Neural cell (in vitro differentiated cells): ENCODE results near the gene ADGRB2. TPM values are rescaled to one million over a fixed set of nuclear protein-coding genes. Genes with fewer than 3 reads are reported as not detected.

ENCODE experiments used
- H2AFZ ChIP-seq: fragments of 200-600, 300-800 bp; sonication (generic), shearing (Covaris generic); 2 replicates; pipeline ENCODE4 v1.6.0; 2014; ENCODE audit warnings: low read depth, mild to moderate bottlenecking, antibody characterized with exemption, low read length, moderate library complexity
- H3F3A ChIP-seq: fragments of 200-600 bp; shearing (Covaris generic); 2 replicates; pipeline ENCODE4 v1.6.1; 2016; ENCODE audit warnings: mild to moderate bottlenecking, moderate library complexity, mixed read lengths, antibody characterized with exemption, low read length; ENCODE audit not compliant: insufficient read depth, poor library complexity, severe bottlenecking
- H3K27ac ChIP-seq: fragments of 200-600, 300-800 bp; sonication (generic), shearing (Covaris generic); 2 replicates; pipeline ENCODE4 v1.5.1; 2014; ENCODE audit warnings: mild to moderate bottlenecking, low read length, moderate library complexity
- H3K27me3 ChIP-seq: fragments of 300-800, 200-600 bp; sonication (generic), shearing (Covaris generic); 2 replicates; pipeline ENCODE4 v1.6.0; 2014; ENCODE audit warnings: mild to moderate bottlenecking, low read depth, low read length, moderate library complexity; ENCODE audit not compliant: insufficient read depth
- H3K36me3 ChIP-seq: fragments of 300-800, 200-600 bp; sonication (generic), shearing (Covaris generic); 2 replicates; pipeline ENCODE4 v1.5.1; 2014; ENCODE audit warnings: mild to moderate bottlenecking, antibody characterized with exemption, low read length, moderate library complexity; ENCODE audit not compliant: insufficient read depth
- H3K4me2 ChIP-seq: fragments of 300-800, 200-600 bp; sonication (generic), shearing (Covaris generic); 2 replicates; pipeline ENCODE4 v1.6.0; 2014; ENCODE audit warnings: mild to moderate bottlenecking, low read length
- H3K4me3 ChIP-seq: fragments of 300-800, 200-600 bp; sonication (generic), shearing (Covaris generic); 2 replicates; pipeline ENCODE4 v1.5.1; 2014; ENCODE audit warnings: mild to moderate bottlenecking, low read length, moderate library complexity
- H3K79me2 ChIP-seq: fragments of 200-600 bp; shearing (Covaris generic); replicated peaks from 2 replicates; pipeline ENCODE4 v1.6.0; 2014; ENCODE audit warnings: mild to moderate bottlenecking, low read length, moderate library complexity; ENCODE audit not compliant: insufficient read depth
- H3K9ac ChIP-seq: fragments of 300-800, 200-600 bp; sonication (generic), shearing (Covaris generic); 2 replicates; pipeline ENCODE4 v1.6.1; 2016; ENCODE audit warnings: mild to moderate bottlenecking, low read length, mixed read lengths
- H3K9me2 ChIP-seq: fragments of 200-600 bp; shearing (Covaris generic); 2 replicates; pipeline ENCODE4 v1.6.1; 2016; ENCODE audit warnings: mild to moderate bottlenecking, low read length, mixed read lengths; ENCODE audit not compliant: insufficient read depth
- H3K9me3 ChIP-seq: fragments of 200-600, 300-800 bp; sonication (generic), shearing (Covaris generic); 2 replicates; pipeline ENCODE4 v1.6.1; 2016; ENCODE audit warnings: mild to moderate bottlenecking, mixed run types, low read length, moderate library complexity, mixed read lengths
- H4K20me1 ChIP-seq: fragments of 200-600 bp; shearing (Covaris generic); 2 replicates; pipeline ENCODE4 v1.6.1; 2016; ENCODE audit warnings: mild to moderate bottlenecking, mixed run types; ENCODE audit not compliant: insufficient read depth
- CTCF ChIP-seq: fragments of 450-650 bp; IDR thresholded peaks from 2 replicates; pipeline ENCODE4 v1.5.1; 2014; ENCODE audit warnings: antibody characterized with exemption, mild to moderate bottlenecking, moderate library complexity; ENCODE audit not compliant: poor library complexity, severe bottlenecking
- EZH2 ChIP-seq: fragments of 200-600, 300-800 bp; shearing (Covaris generic), sonication (generic); IDR thresholded peaks from 2 replicates; pipeline ENCODE4 v1.6.1; 2014; ENCODE audit warnings: antibody characterized with exemption, low read length, borderline replicate concordance, mild to moderate bottlenecking; ENCODE audit not compliant: insufficient read depth, poor library complexity, severe bottlenecking
- RAD21 ChIP-seq: fragments of 450-650 bp; conservative IDR thresholded peaks from 2 replicates; pipeline ENCODE4 v1.6.1; 2014; ENCODE audit warnings: antibody characterized with exemption, mild to moderate bottlenecking, moderate library complexity
- SMC3 ChIP-seq: fragments of 450-650 bp; conservative IDR thresholded peaks from 2 replicates; pipeline ENCODE4 v1.6.1; 2014; ENCODE audit warnings: antibody characterized with exemption, mild to moderate bottlenecking, moderate library complexity; ENCODE audit not compliant: poor library complexity
- TAF1 ChIP-seq: IDR thresholded peaks from 2 replicates; pipeline ENCODE4 v1.6.1; 2012; ENCODE audit warnings: low read depth
- polyA plus RNA-seq: library from polyadenylated mRNA; depleted of rRNA; stranded (reverse); fragments of >200 nt; gene quantifications from 2 replicates; pipeline ENCODE4 v1.2.3, GENCODE V29; 2014
- TF ChIP-seq, protein P1 (sequence below): IDR thresholded peaks from 2 replicates; pipeline ENCODE4 v1.6.1; 2012; ENCODE audit warnings: borderline replicate concordance

ADGRB2 gene
- polyA plus RNA-seq, 1 donor from 2014 or later, result 45.0 TPM

GRCh38 chr1:31759298-31760023 is 4.7 kb downstream of the ADGRB2 start:
- H2AFZ ChIP-seq, result no peak overlapping the region
- H3K4me3 ChIP-seq, result peak overlapping the region; percentile 90
- H3K27ac ChIP-seq, result peak overlapping the region; percentile 82
- H3K4me2 ChIP-seq, result peak overlapping the region; percentile 94
- H3K36me3 ChIP-seq, result no peaks in the 10 kb centered on the region
- H3F3A ChIP-seq, result no peaks in the 10 kb centered on the region
- peaks cover 4% of the 10 kb centered on the region for H4K20me1 ChIP-seq
- peaks cover 25% of the 10 kb centered on the region for H3K79me2 ChIP-seq
- no peaks in the 10 kb centered on the region for H3K9me3 ChIP-seq
- H3K9me2 ChIP-seq, result no peaks in the 10 kb centered on the region
- peak; percentile 40 for TF ChIP-seq CTCF
- no peak for TF ChIP-seq SMC3
- TF ChIP-seq TAF1, result peak; percentile 1
- H3K9ac ChIP-seq, result peak overlapping the region; percentile 84
- no peaks in the 10 kb centered on the region for H3K27me3 ChIP-seq

GRCh38 chr1:31758823-31759222 is 5.3 kb downstream of the ADGRB2 start:
- Histone ChIP-seq H3K9ac (peak overlapping the region; percentile 84), H3K4me2 (peak overlapping the region; percentile 48), H3F3A (no peaks in the 10 kb centered on the region), H3K27ac (peak overlapping the region; percentile 82), H3K27me3 (no peaks in the 10 kb centered on the region), H3K9me3 (no peaks in the 10 kb centered on the region), H3K79me2 (peaks cover 25% of the 10 kb centered on the region), H3K4me3 (peak overlapping the region; percentile 90), H3K36me3 (no peaks in the 10 kb centered on the region), H3K9me2 (no peaks in the 10 kb centered on the region), H2AFZ (no peak overlapping the region), H4K20me1 (peaks cover 4% of the 10 kb centered on the region)
- TF ChIP-seq, protein P1, sequence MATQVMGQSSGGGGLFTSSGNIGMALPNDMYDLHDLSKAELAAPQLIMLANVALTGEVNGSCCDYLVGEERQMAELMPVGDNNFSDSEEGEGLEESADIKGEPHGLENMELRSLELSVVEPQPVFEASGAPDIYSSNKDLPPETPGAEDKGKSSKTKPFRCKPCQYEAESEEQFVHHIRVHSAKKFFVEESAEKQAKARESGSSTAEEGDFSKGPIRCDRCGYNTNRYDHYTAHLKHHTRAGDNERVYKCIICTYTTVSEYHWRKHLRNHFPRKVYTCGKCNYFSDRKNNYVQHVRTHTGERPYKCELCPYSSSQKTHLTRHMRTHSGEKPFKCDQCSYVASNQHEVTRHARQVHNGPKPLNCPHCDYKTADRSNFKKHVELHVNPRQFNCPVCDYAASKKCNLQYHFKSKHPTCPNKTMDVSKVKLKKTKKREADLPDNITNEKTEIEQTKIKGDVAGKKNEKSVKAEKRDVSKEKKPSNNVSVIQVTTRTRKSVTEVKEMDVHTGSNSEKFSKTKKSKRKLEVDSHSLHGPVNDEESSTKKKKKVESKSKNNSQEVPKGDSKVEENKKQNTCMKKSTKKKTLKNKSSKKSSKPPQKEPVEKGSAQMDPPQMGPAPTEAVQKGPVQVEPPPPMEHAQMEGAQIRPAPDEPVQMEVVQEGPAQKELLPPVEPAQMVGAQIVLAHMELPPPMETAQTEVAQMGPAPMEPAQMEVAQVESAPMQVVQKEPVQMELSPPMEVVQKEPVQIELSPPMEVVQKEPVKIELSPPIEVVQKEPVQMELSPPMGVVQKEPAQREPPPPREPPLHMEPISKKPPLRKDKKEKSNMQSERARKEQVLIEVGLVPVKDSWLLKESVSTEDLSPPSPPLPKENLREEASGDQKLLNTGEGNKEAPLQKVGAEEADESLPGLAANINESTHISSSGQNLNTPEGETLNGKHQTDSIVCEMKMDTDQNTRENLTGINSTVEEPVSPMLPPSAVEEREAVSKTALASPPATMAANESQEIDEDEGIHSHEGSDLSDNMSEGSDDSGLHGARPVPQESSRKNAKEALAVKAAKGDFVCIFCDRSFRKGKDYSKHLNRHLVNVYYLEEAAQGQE, result no peak
- no peak for TF ChIP-seq RAD21
- TF ChIP-seq TAF1, result peak; percentile 11

DNA sequence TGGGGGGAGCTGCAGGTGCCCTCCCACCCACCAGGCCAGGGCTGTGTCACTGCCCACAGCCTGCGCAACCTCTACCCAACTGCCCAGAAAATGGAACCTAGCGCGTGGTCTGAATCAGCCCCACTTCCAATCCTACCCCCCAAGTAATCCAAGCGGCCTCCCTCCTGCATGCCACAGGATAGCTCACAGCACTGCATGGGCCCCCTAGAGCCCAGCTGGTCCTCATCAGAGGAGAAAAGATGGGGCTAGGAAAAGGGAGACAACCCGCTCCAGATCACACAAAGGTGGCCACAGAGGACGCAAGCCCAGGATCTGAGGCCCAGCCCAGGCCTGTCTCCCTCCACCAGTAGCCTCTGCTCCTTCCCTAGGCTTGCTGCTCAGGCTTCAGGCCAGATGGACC is 6.2 kb downstream of the ADGRB2 start:
- Histone ChIP-seq H3K4me3 (no peak overlapping the region), H4K20me1 (peaks cover 4% of the 10 kb centered on the region), H3K4me2 (no peak overlapping the region), H3K9me2 (no peaks in the 10 kb centered on the region), H3K36me3 (no peaks in the 10 kb centered on the region), H3K9ac (no peak overlapping the region), H3K79me2 (peaks cover 25% of the 10 kb centered on the region), H3K9me3 (no peaks in the 10 kb centered on the region), H3K27ac (no peak overlapping the region), H3K27me3 (no peaks in the 10 kb centered on the region), H2AFZ (no peak overlapping the region), H3F3A (no peaks in the 10 kb centered on the region)
- TF ChIP-seq RAD21 (no peak), EZH2 (no peak)
